SU-DHL-6 (cell line): ENCODE data around the gene AKR7A3.
"Not testable (repeated sequence)": the region's sequence is repeated elsewhere in the genome, so short reads cannot be mapped to it uniquely, and the experiment has no call there.

Source experiments
- H2AFZ ChIP-seq: fragments of 200-600 bp; sonication (generic); 2 replicates; pipeline ENCODE4 v1.6.1; 2014; ENCODE audit warnings: low read depth, mild to moderate bottlenecking, moderate library complexity, mixed read lengths, antibody characterized with exemption, low read length; ENCODE audit not compliant: severe bottlenecking
- H3F3A ChIP-seq: fragments of 200-600 bp; shearing (Covaris generic); 2 replicates; pipeline ENCODE4 v1.6.0; 2016; ENCODE audit warnings: antibody characterized with exemption, mild to moderate bottlenecking; ENCODE audit not compliant: insufficient read depth
- H3K27ac ChIP-seq: fragments of 200-600 bp; sonication (generic); 2 replicates; pipeline ENCODE4 v1.5.1; 2016; ENCODE audit warnings: low read depth, mild to moderate bottlenecking, low read length, moderate library complexity, mixed read lengths
- H3K27me3 ChIP-seq: fragments of 200-600 bp; sonication (generic), shearing (Covaris generic); 2 replicates; pipeline ENCODE4 v1.6.0; 2014; ENCODE audit warnings: mild to moderate bottlenecking, low read length
- H3K36me3 ChIP-seq: fragments of 200-600 bp; sonication (generic); 2 replicates; pipeline ENCODE4 v1.6.1; 2014; ENCODE audit warnings: mild to moderate bottlenecking, low read length, mixed read lengths
- H3K4me2 ChIP-seq: fragments of 300-600, 200-600 bp; shearing (Covaris generic), sonication (generic); 2 replicates; pipeline ENCODE4 v1.6.0; 2014; ENCODE audit warnings: low read length, low read depth, mild to moderate bottlenecking; ENCODE audit not compliant: poor library complexity, severe bottlenecking
- H3K4me3 ChIP-seq: fragments of 200-600 bp; sonication (generic); 2 replicates; pipeline ENCODE4 v1.5.1; 2014; ENCODE audit warnings: antibody characterized with exemption, low read length, mild to moderate bottlenecking, mixed read lengths; ENCODE audit not compliant: insufficient read depth, poor library complexity, severe bottlenecking
- H3K79me2 ChIP-seq: fragments of 200-600 bp; sonication (generic); 2 replicates; pipeline ENCODE4 v1.6.1; 2014; ENCODE audit warnings: mild to moderate bottlenecking, low read length, moderate library complexity; ENCODE audit not compliant: insufficient read depth
- H3K9ac ChIP-seq: fragments of 200-600 bp; sonication (generic); 2 replicates; pipeline ENCODE4 v1.7.0; 2014; ENCODE audit warnings: mild to moderate bottlenecking, low read length
- H3K9me2 ChIP-seq: fragments of 200-600 bp; sonication (generic); replicated peaks from 2 replicates; pipeline ENCODE4 v1.6.1; 2014; ENCODE audit warnings: low read length; ENCODE audit not compliant: insufficient read depth
- H3K9me3 ChIP-seq: fragments of 200-600 bp; sonication (generic); 2 replicates; pipeline ENCODE4 v1.6.1; 2014; ENCODE audit warnings: low read length, mixed read lengths; ENCODE audit not compliant: insufficient read depth
- H4K20me1 ChIP-seq: fragments of 200-600 bp; sonication (generic); 2 replicates; pipeline ENCODE4 v1.6.1; 2014; ENCODE audit warnings: low read depth, mild to moderate bottlenecking, antibody characterized with exemption, low read length, moderate library complexity, mixed read lengths
- EZH2phosphoT487 ChIP-seq: fragments of 200-600 bp; sonication (generic), shearing (Covaris generic); conservative IDR thresholded peaks from 2 replicates; pipeline ENCODE4 v1.6.1; 2018; ENCODE audit warnings: mild to moderate bottlenecking, antibody characterized with exemption, low read length, moderate library complexity, mixed read lengths
- TF ChIP-seq, protein P1 (sequence below): fragments of 200-600 bp; sonication (generic); IDR thresholded peaks from one replicate; pipeline ENCODE4 v1.5.1; 2017; ENCODE audit warnings: antibody characterized with exemption, mild to moderate bottlenecking, low read length, moderate library complexity; ENCODE audit not compliant: insufficient read depth, poor library complexity, severe bottlenecking

AKR7A3 gene

GRCh38 chr1:19289244-19289643, 674 bp upstream of the AKR7A3 start:
- Histone ChIP-seq H4K20me1 (no peaks in the 10 kb centered on the region), H3K4me2 (no peak overlapping the region)

GRCh38 chr1:19287436-19288185, 959 bp downstream of the AKR7A3 start:
- Histone ChIP-seq H3K27me3 (no peaks in the 10 kb centered on the region), H3F3A (no peaks in the 10 kb centered on the region), H3K9me3 (no peaks in the 10 kb centered on the region), H4K20me1 (no peaks in the 10 kb centered on the region), H2AFZ (no peak overlapping the region), H3K9ac (no peak overlapping the region), H3K4me2 (no peak overlapping the region), H3K4me3 (no peak overlapping the region), H3K27ac (no peak overlapping the region), H3K79me2 (no peaks in the 10 kb centered on the region), H3K9me2 (no peaks in the 10 kb centered on the region), H3K36me3 (no peaks in the 10 kb centered on the region)
- TF ChIP-seq, protein P1, sequence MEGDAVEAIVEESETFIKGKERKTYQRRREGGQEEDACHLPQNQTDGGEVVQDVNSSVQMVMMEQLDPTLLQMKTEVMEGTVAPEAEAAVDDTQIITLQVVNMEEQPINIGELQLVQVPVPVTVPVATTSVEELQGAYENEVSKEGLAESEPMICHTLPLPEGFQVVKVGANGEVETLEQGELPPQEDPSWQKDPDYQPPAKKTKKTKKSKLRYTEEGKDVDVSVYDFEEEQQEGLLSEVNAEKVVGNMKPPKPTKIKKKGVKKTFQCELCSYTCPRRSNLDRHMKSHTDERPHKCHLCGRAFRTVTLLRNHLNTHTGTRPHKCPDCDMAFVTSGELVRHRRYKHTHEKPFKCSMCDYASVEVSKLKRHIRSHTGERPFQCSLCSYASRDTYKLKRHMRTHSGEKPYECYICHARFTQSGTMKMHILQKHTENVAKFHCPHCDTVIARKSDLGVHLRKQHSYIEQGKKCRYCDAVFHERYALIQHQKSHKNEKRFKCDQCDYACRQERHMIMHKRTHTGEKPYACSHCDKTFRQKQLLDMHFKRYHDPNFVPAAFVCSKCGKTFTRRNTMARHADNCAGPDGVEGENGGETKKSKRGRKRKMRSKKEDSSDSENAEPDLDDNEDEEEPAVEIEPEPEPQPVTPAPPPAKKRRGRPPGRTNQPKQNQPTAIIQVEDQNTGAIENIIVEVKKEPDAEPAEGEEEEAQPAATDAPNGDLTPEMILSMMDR = no peak
- no peak for TF ChIP-seq EZH2phosphoT487

More at GRCh38 chr1:19289244-19289643, 674 bp upstream of the AKR7A3 start:
- no peak overlapping the region for H3K4me3 ChIP-seq
- no peaks in the 10 kb centered on the region for H3K36me3 ChIP-seq
- H3K9me3 ChIP-seq = peaks cover under 1% of the 10 kb centered on the region; the same call in 1 of the 2 replicates
- no peak overlapping the region for H3K9ac ChIP-seq
- no peaks in the 10 kb centered on the region for H3F3A ChIP-seq
- no peak overlapping the region for H2AFZ ChIP-seq
- H3K27ac ChIP-seq = no peak overlapping the region
- TF ChIP-seq EZH2phosphoT487 = no peak
- TF ChIP-seq, protein P1 = no peak
- H3K9me2 ChIP-seq = no peaks in the 10 kb centered on the region
- H3K27me3 ChIP-seq = no peaks in the 10 kb centered on the region
- H3K79me2 ChIP-seq = no peaks in the 10 kb centered on the region

- H3K27me3 ChIP-seq, H3F3A ChIP-seq, H3K9me2 ChIP-seq, H3K9ac ChIP-seq, H3K79me2 ChIP-seq, H3K4me3 ChIP-seq, H3K36me3 ChIP-seq, H4K20me1 ChIP-seq, H2AFZ ChIP-seq, H3K4me2 ChIP-seq, H3K9me3 ChIP-seq, H3K27ac ChIP-seq: not testable (repeated sequence)
These were observed 2.8 kb downstream of the AKR7A3 start for GRCh38 chr1:19285807-19286206.

DNA sequence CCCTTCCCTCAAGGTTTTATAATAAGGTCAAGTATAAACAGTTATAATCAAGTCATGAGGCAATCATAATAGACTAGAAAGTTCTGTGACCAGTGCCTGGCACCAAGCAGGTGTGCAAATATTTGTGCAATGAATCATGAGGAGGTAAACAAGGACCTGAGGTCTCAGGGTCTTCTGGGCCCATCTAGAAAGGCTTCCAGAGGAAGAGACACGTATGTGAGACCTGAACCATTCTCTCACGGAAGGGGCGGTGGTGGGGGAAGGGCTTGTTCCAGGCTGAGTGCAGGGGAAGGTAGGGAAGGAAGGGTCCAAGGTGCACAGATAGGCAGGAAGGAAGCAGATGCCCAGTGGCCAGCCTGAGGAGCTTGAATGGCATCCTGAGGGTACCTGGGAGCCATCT, 3.2 kb downstream of the AKR7A3 start:
- H4K20me1 ChIP-seq, H3F3A ChIP-seq, H3K9me2 ChIP-seq, H3K79me2 ChIP-seq, H3K27me3 ChIP-seq, H3K9ac ChIP-seq, H2AFZ ChIP-seq, H3K27ac ChIP-seq, H3K9me3 ChIP-seq, H3K4me3 ChIP-seq, H3K4me2 ChIP-seq, H3K36me3 ChIP-seq: not testable (repeated sequence)
